CD4-positive, alpha-beta T cell treated with Interleukin-15 for 1 hour (primary cell): ENCODE data around the gene CFAP45.
"Not testable (repeated sequence)": the region's sequence is repeated elsewhere in the genome, so short reads cannot be mapped to it uniquely, and the experiment has no call there.

Experiments
- DNase-seq: peaks from one replicate; pipeline ENCODE4 v3.0.0-alpha.2; 2020

CFAP45 gene

DNA sequence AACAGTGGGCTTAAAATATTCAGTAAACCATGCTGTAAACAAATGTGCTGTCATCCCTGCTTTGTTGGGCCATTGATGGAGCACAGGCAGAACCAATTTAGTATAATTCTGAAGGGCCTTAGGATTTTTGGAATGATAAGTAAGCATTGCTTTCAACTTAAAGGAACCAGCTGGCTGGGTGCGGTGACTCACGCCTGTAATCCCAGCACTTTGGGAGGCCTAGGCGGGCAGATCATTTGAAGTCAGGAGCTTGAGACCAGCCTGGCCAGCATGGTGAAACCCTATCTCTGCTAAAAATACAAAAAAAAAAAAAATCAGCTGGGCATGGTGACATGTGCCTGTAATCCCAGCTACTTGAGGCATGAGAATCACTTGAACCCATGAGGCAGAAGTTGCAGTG is 4.1 kb upstream of the CFAP45 start:
- DNase-seq = not testable (repeated sequence)

- no peak for DNase-seq
These were observed 2.6 kb upstream of the CFAP45 start for GRCh38 chr1:159902541-159902940.

DNA sequence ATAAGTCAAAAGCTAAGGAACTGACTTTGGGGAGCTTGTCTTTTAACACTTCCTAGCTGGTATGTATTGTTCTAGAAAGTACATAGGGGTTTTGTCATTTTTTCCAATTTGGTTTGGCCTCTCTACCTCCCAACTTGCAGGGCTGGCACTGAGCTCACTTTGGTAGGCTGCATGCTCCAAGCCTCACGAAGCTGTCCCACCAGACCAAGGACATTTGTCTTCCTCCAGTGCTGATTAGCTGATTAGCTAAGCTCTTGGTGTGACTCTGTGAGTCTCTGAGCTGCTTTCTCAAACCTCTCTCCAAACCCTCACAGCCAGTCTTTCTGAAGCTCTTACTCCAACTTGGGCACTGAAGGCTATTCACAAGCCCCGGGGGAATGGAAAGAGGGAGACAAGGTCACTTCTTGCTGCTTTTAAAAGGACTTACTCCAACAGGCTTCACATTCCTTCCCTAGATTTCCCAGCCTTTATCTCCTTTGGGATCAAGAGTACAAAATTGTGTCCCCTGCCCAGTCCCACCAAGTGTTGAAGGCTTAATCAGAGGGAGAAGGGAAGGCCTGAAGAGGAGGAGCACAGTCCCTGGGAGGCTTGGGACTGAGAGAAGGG is 893 bp upstream of the CFAP45 start:
- DNase-seq = no peak

- DNase-seq = not testable (repeated sequence)
These were observed 331 bp downstream of the CFAP45 start for GRCh38 chr1:159899634-159900033.

- no peak for DNase-seq
These were observed 1.4 kb downstream of the CFAP45 start for GRCh38 chr1:159898527-159898926.

DNA sequence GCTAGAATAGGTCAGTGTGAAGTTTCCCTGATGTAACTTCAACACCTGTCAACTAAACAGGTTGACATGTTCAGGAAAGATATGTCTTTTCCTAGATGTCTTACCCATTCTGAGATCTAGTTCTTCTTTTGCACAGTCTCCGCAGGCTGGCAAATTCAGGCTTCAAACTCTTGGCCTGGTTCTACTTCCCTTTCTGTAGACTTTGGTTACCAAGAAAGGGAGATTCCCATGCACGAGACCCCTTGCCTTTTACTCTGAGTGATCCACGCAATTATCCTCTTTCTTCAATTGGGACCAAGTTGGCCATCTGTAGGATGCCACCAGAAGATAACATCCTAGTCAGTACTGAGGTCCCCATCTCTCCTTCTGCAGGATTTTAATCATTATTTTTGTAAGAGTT is 2.0 kb downstream of the CFAP45 start:
- no peak for DNase-seq

DNA sequence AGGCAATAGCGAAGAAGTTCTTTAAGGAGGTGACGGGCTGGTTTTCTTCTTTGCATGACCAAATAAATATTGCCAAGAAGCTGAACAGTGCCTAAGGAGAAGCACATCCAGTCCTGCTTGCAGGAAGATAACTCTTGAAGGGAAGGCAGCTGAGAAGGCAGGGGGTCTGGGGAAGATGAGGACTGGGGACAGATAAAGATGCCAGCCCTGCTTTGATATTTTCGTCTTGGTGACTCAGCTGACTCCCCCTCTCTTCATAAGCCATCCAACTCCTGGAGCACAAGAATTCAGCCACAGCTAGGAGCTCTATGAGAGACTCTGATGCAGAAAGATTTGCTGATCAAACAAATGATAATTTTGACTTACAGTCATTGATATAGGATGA is 3.4 kb downstream of the CFAP45 start:
- no peak for DNase-seq

DNA sequence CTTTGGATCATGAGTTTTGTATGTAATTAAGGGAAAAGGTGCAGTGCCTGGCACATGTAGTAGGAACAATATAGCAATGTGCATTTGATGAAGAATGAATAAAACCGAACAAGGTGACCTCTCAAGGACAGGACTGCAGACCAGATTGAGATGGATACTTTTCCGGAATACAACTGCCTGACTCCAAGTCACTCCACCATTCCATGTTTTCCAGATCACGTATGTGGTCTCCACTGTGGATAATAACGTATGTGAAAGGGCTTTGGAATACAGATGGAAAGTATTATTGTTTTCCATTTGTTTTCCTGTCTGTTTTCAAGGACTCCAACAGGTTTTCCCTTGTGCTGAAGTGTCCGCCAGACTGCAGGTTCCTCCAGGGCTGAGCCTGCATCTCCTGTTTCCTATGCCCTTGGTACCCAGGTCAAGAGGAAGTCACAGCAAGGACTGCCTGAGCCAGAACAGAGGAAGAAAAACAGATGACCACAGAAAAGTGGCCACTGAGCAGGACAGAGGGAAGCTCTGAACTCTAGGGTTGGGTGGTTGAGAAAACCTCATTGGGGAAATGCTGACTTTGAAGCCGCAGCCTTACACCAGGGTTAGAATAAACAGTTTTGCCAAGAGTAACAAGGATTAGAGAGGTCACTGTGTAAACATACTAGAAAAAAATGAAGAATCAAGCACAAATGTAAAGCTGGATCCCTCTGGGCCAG is 4.0 kb downstream of the CFAP45 start:
- no peak for DNase-seq

DNA sequence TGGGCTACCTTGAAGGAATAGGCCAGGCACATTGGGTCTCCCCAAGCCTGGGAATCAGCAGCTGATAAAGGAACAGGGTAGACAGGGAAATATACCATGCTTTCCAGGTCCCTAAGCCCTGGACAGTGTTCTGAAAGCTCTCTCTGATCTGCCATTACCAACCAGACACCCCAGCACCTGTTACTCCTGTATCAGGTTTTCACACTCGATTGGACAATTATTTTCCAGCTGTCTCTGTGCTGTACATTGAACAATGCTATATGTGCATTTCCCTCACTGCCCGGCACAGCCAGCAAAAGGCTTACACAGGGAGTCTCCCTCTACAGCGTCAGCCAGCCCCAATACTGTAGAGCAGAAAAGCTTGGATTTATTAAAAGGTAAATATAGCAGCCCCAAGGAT is 4.7 kb downstream of the CFAP45 start:
- no peak for DNase-seq

- DNase-seq = no peak
These were observed 7.0 kb downstream of the CFAP45 start for GRCh38 chr1:159892944-159893343.

DNA sequence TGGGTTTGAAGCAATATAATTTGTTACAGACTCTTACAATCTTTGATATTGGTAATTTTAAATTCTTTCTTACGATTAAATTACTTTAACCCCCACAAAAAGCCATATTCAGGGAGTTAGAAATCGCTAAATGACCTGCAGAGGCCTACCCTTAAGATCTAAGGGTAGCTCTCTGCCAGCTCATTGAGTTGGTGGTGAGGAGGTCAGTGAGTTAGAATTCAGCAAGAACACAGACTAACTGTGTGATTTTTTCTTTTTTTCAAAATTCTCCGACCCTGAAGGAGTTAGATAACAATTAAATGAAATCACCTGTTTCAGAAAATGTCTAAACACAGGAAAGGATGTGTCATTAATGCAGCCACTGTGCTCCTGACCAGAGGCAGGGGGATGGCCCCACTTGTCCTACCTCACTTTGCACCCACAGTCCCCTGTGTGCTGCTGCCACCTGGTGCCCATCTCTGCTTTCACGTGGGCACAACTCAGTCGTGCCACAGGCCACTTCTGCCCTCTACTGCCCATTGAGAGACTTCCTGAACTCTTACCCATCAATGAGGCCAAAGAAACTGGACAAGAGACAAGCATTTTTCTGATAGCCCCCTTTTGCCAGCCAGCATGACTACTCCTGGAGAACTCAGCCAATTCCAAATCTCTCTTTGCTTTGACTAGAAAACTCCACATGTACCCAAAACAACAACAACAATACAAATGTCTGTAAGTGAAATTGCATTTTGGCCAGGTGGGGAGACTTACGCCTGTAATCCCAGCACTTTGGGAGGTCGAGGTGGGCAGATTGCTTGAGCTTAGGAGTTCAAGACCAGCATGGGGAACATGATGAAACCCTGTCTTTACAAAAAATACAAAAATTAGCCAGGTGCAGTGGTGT is 8.4 kb downstream of the CFAP45 start:
- peak; percentile 84 for DNase-seq

DNA sequence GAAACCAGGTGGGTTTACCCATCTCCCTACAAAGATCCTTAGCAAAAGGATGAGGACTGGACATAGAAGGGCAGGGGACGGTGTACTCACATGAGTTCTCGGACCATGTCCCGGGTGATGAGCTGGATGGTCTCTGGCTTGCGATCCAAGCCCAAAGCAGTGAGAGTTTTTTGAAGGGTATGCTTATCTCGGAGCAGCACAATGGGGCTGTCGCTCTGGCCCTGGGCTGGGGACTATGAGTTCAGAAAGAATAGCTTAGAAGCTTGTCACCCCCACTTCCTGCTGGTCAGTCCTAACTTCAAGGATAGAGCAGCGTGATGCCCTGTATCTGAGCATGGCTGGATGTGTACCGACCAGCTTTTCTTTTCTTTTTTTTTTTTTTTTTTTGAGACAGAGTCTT is 9.6 kb downstream of the CFAP45 start:
- DNase-seq = no peak

GRCh38 chr1:159889821-159890252 is 10.1 kb downstream of the CFAP45 start:
- no peak for DNase-seq

- DNase-seq = no peak
These were observed 10.8 kb downstream of the CFAP45 start for GRCh38 chr1:159889202-159889601.

DNA sequence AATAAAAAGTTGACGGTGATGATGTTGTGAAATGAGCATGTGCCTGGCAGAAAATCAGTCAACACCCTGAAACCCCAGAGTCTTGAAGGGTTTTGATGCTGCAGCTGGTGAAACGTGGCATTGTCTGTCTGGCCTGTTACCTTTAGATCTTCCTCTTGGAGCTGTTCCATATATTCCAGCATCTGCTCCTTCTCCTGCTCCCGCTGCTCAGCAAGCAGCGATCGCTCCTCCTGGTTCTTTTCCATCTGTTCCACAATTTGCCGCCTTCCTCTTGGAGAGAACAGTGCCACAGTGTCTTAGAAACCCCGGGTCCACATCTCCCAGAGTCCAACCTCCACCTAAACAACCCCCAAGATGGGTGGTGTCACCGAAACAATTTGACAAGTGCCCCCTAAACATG is 15.7 kb downstream of the CFAP45 start:
- DNase-seq = no peak

- DNase-seq = no peak
These were observed 16.8 kb downstream of the CFAP45 start for GRCh38 chr1:159883134-159883533.

DNA sequence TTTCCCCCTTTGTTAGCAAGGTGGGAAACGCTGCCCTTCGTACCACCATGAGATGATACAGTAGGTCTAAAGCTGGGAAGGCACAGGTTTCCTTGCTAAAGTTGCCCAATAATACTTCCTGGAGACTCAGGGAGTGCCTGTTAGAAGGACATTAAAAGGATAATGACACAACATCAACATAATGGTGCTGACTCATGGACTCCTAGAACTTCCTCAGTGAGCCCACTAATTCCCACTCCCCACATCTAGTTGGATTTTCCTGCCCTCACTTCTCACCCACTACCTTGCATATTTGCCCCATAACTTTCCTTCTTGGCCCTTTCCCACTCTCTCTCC is 17.5 kb downstream of the CFAP45 start:
- DNase-seq = no peak

DNA sequence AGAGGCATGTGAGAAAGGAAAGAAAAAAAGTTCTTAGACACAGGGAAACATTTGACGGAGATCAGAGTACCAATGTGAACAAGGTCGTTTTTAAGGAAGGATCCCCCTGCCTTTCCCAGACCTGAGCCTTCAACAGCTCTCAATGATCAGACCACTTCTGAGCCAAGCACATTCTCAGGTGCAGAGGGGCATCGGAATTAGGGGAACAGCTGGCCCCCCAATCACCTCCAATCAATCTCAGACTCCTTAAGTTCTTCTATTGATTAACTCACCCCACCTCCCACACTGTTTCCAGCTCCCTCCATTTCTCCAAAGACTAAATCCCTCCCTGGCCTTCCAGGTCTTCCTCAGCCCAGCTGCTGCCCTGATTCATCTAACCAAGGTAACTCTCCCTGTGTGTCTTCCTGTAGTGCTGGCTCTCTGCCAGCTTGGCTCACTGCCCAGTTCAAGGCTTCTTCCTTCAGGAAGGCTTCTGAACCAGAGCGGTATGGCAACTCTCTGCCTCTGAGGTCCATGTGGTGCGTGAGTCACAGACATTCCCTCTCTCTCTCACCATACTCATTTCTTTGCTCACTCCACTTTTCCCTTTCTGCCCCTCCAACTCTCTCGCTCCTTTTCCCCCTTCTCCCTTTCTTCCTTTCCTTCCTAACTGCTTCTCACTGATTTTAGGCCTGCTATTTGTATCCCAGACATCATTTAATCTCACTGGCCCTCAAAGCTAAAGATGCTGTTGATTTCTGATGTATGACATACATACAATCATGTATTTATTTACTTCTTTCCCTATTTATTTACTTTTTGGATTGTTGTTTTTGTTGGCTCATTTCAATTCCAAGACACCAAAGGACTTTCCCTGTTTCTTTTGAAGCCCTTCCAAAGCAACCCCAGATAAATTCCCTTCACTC is 18.1 kb downstream of the CFAP45 start:
- peak; percentile 46 for DNase-seq

DNA sequence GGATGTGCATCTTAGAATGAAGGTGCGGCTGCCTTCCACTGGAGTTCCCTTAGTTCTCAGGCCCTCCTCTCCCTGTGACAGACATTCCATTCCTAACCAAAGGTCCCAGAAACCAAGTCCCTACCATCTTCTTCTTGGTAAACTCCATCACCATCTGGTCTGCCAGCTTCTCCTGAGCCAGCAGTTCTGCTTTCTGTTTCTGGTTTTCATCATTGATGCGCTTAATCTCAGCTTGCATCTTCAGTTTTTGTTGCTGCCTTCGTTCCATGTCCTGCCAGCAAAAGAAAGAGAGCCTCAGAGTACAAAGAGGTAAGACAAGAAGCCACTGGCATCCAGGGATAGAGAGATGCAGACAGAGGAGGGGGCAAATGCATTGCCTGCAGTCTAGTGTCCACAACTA is 19.5 kb downstream of the CFAP45 start:
- no peak for DNase-seq

DNA sequence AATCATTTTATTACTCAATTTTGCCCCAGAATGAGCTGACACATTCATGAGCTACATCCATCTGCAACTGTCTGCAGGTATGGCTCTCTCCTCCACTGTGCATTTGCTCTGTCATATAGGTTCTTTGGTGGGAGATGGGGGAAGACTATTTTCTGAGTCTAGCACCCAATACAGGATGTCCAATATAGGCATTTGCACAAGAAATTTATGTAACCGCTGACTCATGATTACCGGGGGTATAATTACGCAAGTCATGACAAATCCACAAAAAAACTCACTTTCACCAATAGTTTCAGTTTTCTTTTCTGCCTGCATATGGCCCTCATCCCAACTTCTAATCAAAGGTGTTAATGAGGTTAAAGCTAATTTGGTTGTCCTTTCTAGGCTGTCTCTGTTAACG is 20.0 kb downstream of the CFAP45 start:
- no peak for DNase-seq

- DNase-seq = no peak
These were observed 20.8 kb downstream of the CFAP45 start for GRCh38 chr1:159879136-159879535.

- no peak for DNase-seq
These were observed 22.1 kb downstream of the CFAP45 start for GRCh38 chr1:159877695-159878444.
